GM18505 (cell line): Measurements from ENCODE around the gene MMP1.

Experiments used
- ATAC-seq: cut with Tn5 transposase; IDR thresholded peaks from one replicate; pipeline ENCODE4 v1.9.1; 2021; ENCODE audit not compliant: unreplicated experiment
- POLR2A ChIP-seq: IDR thresholded peaks from 4 replicates; pipeline ENCODE4 v1.6.1; 2011; ENCODE audit warnings: borderline replicate concordance; ENCODE audit not compliant: insufficient read depth, insufficient read length; ENCODE audit errors: extremely low read depth

Gene MMP1

DNA sequence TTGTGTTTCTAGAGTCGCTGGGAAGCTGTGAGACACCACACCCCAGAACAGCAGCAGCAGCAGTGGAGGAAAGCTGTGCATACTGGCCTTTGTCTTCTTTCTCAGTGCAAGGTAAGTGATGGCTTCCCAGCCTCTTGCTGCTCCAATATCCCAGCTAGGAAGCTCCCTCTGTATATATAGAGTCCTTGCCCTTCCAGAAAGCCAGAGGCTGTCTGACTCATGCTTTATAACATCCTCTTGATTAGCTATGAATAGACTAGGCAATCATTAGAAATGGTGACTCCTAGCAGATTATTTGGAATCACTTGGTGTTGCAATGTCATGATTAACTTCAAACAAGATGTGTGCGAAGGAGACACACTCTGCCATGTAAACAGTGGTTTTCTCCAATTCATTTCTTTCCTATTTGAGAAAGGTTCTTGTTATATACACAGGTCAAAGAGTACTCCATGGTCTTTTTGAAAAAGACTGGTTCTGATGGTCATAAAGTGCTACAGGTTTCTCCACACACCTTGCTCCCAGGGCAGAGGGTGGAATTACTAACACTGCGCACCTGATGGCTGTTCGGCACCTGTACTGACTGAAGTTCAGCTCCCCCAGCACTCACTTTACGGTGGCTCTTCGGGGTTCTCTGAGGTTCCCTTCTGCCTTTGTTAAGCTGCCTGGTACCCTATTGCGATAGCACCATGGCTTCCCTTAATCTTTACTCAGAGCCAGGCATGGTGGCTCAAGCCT, at the start of gene MMP1:
MMP1 (minus strand) TSS at position 149 of the 735 bp plus-strand sequence; CDS start at position 81, 68 bp downstream.
- no peak for TF ChIP-seq POLR2A
- ATAC-seq = no peak

GRCh38 chr11:102846292-102846691, 48.3 kb upstream of the MMP1 start:
- no peak for ATAC-seq
- no peak for TF ChIP-seq POLR2A

- no peak for ATAC-seq
Observed at GRCh38 chr11:102843489-102843888, 45.5 kb upstream of the MMP1 start, which contains the start of gene MMP3. TSS of gene MMP3 (minus strand) at chr11:102843609. CDS start at chr11:102843546, 63 bp downstream.

GRCh38 chr11:102842930-102843329, 45.0 kb upstream of the MMP1 start:
- no peak for ATAC-seq
- no peak for TF ChIP-seq POLR2A

More at GRCh38 chr11:102843489-102843888, 45.5 kb upstream of the MMP1 start, which contains the start of gene MMP3:
- TF ChIP-seq POLR2A = no peak

- no peak for ATAC-seq
- TF ChIP-seq POLR2A = no peak
Observed at GRCh38 chr11:102840018-102840417, 42.1 kb upstream of the MMP1 start.

GRCh38 chr11:102837646-102838045, 39.7 kb upstream of the MMP1 start:
- ATAC-seq = no peak
- TF ChIP-seq POLR2A = no peak

GRCh38 chr11:102837156-102837555, 39.2 kb upstream of the MMP1 start:
- ATAC-seq = no peak
- TF ChIP-seq POLR2A = no peak

DNA sequence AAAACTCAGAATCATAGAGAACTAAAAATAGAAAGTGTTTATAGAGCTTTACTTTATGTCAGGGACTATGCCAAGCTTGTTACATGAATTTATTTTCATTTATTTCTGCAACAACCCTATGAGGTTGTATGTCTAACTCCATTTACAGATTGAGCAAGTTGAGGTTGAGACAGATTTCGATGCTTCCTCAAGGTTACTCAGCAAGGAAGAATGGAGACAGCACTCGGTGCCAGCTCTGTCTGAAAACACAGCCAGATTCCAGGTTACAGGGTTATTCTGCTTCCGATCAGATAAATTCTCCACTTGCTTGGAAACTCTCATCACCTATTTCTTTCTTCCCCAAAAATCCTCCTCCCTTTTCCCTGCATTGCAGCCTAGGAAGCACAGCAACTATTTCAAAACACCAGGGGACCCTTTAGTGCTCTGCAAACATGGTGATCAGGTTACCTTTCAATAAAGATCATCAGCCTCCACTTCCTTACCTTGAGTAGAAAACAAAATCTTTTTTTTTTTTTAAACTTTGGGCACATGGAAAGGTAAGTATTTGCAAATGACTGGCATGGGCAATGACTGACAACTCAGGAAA, 38.4 kb upstream of the MMP1 start:
- ATAC-seq = no peak
- no peak for TF ChIP-seq POLR2A

DNA sequence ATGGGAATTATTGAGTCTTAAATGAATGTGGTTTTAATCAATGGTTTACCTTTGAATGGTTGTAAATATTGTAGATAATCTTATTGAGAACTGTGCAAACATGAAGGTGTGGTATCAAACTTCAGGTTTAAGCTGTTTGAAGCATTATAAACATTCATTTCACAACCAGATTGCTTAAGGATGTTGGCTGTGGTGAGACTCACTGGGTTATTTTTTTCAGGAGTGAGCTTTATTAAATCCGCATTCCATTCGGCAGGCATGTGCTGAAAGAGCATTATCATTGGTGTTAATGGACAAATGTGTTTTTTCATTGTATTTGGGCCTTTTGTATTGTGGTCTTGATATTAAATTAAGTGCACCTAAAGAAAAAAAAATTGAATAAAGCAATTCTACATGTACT, 35.8 kb upstream of the MMP1 start:
- no peak for ATAC-seq
- no peak for TF ChIP-seq POLR2A

- ATAC-seq = no peak
- TF ChIP-seq POLR2A = no peak
Observed at GRCh38 chr11:102832612-102833011, 34.7 kb upstream of the MMP1 start.

DNA sequence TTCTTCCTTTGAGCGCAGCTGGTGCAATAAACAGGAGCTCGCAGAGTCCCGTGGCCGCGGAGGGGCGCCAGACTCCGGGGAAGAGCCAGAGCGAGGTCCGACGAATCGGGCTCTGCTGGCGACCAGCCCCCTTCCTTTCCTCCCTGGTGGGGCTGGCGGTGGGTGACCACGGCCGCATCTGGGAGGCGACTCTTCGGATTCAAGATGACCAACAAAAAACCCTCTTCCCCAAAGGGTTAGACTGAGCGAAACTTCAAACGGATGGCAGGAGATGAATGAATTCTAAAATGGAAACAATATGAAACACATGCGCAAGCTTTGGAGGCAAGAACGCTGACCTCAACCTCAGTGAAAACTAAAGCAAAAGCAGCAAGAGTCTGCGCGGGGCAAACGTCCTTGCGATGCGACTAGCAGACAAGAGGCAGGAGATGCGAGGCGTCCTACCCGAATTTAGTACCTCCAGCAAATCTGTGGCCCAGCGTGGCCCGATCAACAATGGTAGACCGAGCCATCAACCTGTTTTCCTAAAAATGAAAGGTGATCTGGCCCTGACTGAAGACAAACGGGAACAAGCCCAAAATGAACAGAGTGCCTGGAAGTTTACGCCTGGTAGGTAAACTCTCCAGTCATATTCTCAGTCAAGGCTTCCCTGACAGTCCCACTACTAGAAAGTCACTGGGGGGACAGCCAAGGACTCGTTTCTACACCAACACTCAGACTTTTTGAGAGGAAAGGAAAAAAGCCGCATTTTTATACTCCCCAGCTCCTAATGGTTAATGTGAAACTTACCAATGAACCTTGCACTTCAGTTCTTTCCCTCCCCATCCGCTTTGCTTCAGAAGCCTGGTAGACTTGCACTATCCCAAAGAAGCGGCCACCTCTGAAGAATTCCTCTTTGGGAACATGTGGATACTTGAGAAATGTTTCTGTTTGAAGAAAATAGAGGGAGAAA, 33.8 kb upstream of the MMP1 start:
- ATAC-seq = no peak
- no peak for TF ChIP-seq POLR2A

DNA sequence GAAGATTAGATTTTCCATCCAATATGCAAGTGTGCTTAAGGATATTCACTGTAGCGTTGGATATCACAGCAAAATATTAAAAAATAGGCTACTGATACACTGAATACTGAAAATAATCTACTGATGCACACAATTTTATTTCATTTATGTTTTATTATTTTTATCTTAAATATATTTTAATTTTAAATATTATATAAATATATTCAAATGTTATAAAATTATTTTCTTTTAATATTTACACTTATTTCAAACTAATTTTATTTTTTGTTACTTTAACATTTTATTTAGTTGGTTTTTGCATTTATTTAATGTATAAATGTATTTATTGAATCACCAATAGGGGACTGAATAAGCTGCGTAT, 33.1 kb upstream of the MMP1 start:
- TF ChIP-seq POLR2A = no peak
- ATAC-seq = no peak

DNA sequence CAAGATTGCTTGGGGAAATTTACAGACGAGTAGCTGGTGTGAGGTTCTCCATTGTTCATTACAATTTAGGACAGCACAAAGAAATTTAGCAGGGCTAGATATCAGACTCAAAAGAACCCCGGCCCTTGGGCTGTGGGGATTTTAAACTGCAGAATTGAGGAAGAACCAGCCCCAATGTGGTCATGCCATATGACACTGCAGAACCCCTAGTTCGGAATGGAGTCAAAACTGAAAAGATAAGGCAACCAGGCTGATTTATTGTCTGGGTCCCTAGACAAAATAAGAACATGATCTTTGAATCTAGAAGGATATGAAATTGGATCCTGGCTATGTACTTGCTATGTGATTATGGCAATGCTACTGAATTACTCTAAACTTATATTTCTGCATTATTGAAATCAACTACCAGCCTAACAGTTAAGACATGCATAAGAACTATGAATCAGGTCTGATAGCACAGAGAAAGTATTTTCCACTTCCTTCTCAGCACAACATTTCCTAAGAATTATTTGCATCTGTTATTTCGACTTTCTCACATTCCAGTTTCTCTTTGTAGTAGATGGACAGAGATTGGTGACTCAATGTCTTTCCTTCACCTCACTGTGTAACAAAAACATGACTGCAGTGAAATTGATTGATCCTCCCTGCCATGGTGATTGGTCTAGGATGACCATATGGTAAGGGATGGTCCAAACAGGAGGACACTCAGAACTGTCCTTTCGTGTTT, 32.2 kb upstream of the MMP1 start:
- no peak for TF ChIP-seq POLR2A
- no peak for ATAC-seq
